Measurements from ENCODE around the gene RAB30.

The RAB30 gene

GRCh38 chr11:83063073-83063754 lies 8.5 kb downstream of the RAB30 start:
- H3K9me2 ChIP-seq (replicated peaks; ENCODE audit: insufficient read depth, low read length): no peaks in the 10 kb centered on the region
- 0 out of 2 replicates have a peak, but pooled peaks cover 4% of the 10 kb centered on the region for H3K9me3 ChIP-seq (replicated peaks; ENCODE audit: insufficient read depth, low read length)
- peak overlapping the region; percentile 97 for H3K27ac ChIP-seq (ENCODE audit: low read length)
- peaks cover 34% of the 10 kb centered on the region for H3K4me1 ChIP-seq (ENCODE audit: low read length)
- no peak for TF ChIP-seq EZH2phosphoT487 (IDR thresholded peaks at IDR 0.05; ENCODE audit: low read length)
- TF ChIP-seq CTCF (IDR thresholded peaks at IDR 0.05; ENCODE audit: low read length): no peak
- H3K79me2 ChIP-seq (ENCODE audit: low read length): peaks cover 80% of the 10 kb centered on the region
- H3K27me3 ChIP-seq (replicated peaks; ENCODE audit: insufficient read depth, low read length): no peaks in the 10 kb centered on the region
- no peaks in the 10 kb centered on the region for H4K20me1 ChIP-seq (ENCODE audit: insufficient read depth, low read length)
- no peak overlapping the region for H2AFZ ChIP-seq (ENCODE audit: low read length)
- H3F3A ChIP-seq (ENCODE audit: insufficient read depth, low read length): peaks cover 43% of the 10 kb centered on the region
- peaks cover 36% of the 10 kb centered on the region for H3K36me3 ChIP-seq (replicated peaks; ENCODE audit: insufficient read depth, low read length)
- peak; percentile 78 for DNase-seq
- peak overlapping the region; percentile 50 for H3K4me3 ChIP-seq (ENCODE audit: low read length)
- peak overlapping the region; percentile 78 for H3K4me2 ChIP-seq (ENCODE audit: low read depth, low read length)
- H3K9ac ChIP-seq (ENCODE audit: low read length): peak overlapping the region; percentile 82

GRCh38 chr11:83061883-83062282 lies 9.8 kb downstream of the RAB30 start:
- Histone ChIP-seq H3K4me2 (ENCODE audit: low read depth, low read length) (peak overlapping the region; percentile 78), H3K27ac (ENCODE audit: low read length) (peak overlapping the region; percentile 97), H3K27me3 (replicated peaks; ENCODE audit: insufficient read depth, low read length) (no peaks in the 10 kb centered on the region), H3F3A (ENCODE audit: insufficient read depth, low read length) (peaks cover 50% of the 10 kb centered on the region), H3K4me1 (ENCODE audit: low read length) (peaks cover 36% of the 10 kb centered on the region), H3K79me2 (ENCODE audit: low read length) (peaks cover 80% of the 10 kb centered on the region), H3K9me2 (replicated peaks; ENCODE audit: insufficient read depth, low read length) (no peaks in the 10 kb centered on the region), H3K36me3 (replicated peaks; ENCODE audit: insufficient read depth, low read length) (peaks cover 34% of the 10 kb centered on the region), H3K9me3 (replicated peaks; ENCODE audit: insufficient read depth, low read length) (0 out of 2 replicates have a peak, but pooled peaks cover 4% of the 10 kb centered on the region), H2AFZ (ENCODE audit: low read length) (no peak overlapping the region), H3K4me3 (ENCODE audit: low read length) (peak overlapping the region; percentile 30), H4K20me1 (ENCODE audit: insufficient read depth, low read length) (no peaks in the 10 kb centered on the region), H3K9ac (ENCODE audit: low read length) (peak overlapping the region; percentile 82)
- DNase-seq: peak; percentile 94
- TF ChIP-seq EZH2 (optimal IDR thresholded peaks at IDR 0.05; ENCODE audit: low read depth, low read length) (no peak), CTCF (IDR thresholded peaks at IDR 0.05; ENCODE audit: low read length) (no peak), EZH2phosphoT487 (IDR thresholded peaks at IDR 0.05; ENCODE audit: low read length) (no peak)

- peaks cover 35% of the 10 kb centered on the region for H3K36me3 ChIP-seq (replicated peaks; ENCODE audit: insufficient read depth, low read length)
- TF ChIP-seq CTCF (IDR thresholded peaks at IDR 0.05; ENCODE audit: low read length) (no peak), EZH2phosphoT487 (IDR thresholded peaks at IDR 0.05; ENCODE audit: low read length) (no peak), EZH2 (optimal IDR thresholded peaks at IDR 0.05; ENCODE audit: low read depth, low read length) (no peak)
- peaks cover 59% of the 10 kb centered on the region for H3F3A ChIP-seq (ENCODE audit: insufficient read depth, low read length)
- no peaks in the 10 kb centered on the region for H4K20me1 ChIP-seq (ENCODE audit: insufficient read depth, low read length)
- DNase-seq: no peak
- H3K9ac ChIP-seq (ENCODE audit: low read length): no peak overlapping the region
- 0 out of 2 replicates have a peak, but pooled peaks cover 4% of the 10 kb centered on the region for H3K9me3 ChIP-seq (replicated peaks; ENCODE audit: insufficient read depth, low read length)
- H3K79me2 ChIP-seq (ENCODE audit: low read length): peaks cover 80% of the 10 kb centered on the region
- no peaks in the 10 kb centered on the region for H3K27me3 ChIP-seq (replicated peaks; ENCODE audit: insufficient read depth, low read length)
- peak overlapping the region; percentile 97 for H3K27ac ChIP-seq (ENCODE audit: low read length)
- H3K4me1 ChIP-seq (ENCODE audit: low read length): peaks cover 43% of the 10 kb centered on the region
- no peaks in the 10 kb centered on the region for H3K9me2 ChIP-seq (replicated peaks; ENCODE audit: insufficient read depth, low read length)
- no peak overlapping the region for H2AFZ ChIP-seq (ENCODE audit: low read length)
- peak overlapping the region; percentile 23; the same call in 1 of the 2 replicates for H3K4me2 ChIP-seq (ENCODE audit: low read depth, low read length)
- H3K4me3 ChIP-seq (ENCODE audit: low read length): no peak overlapping the region
These were observed 10.7 kb downstream of the RAB30 start for GRCh38 chr11:83060965-83061364.

Measured in MM.1S (cell line).